ENCODE measurements around the gene CNTLN. TPM values are rescaled to one million over a fixed set of nuclear protein-coding genes. Genes with fewer than 3 reads are reported as not detected.

CNTLN gene
- total and polyA plus RNA-seq, 2 donors (not counting 1 experiment from before 2014, with no cell fraction given) = 0.30 to 0.94 TPM

- H3K4me1 Mint-ChIP-seq = no peaks in the 10 kb centered on the region
- H3K79me2 ChIP-seq (ENCODE audit: control insufficient read depth, insufficient read depth, low read length) = no peaks in the 10 kb centered on the region
- ATAC-seq (ENCODE audit: low read depth) = no peak
- no peak overlapping the region for H2AFZ ChIP-seq (ENCODE audit: insufficient read depth, low read depth, low read length, poor library complexity, severe bottlenecking)
- POLR2A ChIA-PET = no interaction called here
- H3K9me3 Mint-ChIP-seq (ENCODE audit: insufficient read depth) = peaks cover 3% of the 10 kb centered on the region
- H3K36me3 ChIP-seq (replicated peaks in 1 of 2; ENCODE audit: control extremely low read depth in 1 of 2, control insufficient read depth in 1 of 2, extremely low read depth in 1 of 2, insufficient read depth in 2 of 2, low read length in 1 of 2) = no peaks in the 10 kb centered on the region
- H3K9ac ChIP-seq (ENCODE audit: low read length) = no peak overlapping the region
- no peak overlapping the region for H3K27ac ChIP-seq (ENCODE audit: low read length in 2 of 2)
- no peaks in the 10 kb centered on the region for H4K20me1 ChIP-seq (ENCODE audit: control insufficient read depth, insufficient read depth, low read length, poor library complexity, severe bottlenecking)
- no peaks in the 10 kb centered on the region for H3K4me1 ChIP-seq (ENCODE audit: control insufficient read depth in 2 of 2, insufficient read depth in 2 of 2, low read length in 2 of 2)
- 87% methylated on average over 1 of the region's 3 CpGs for WGBS (ENCODE audit: insufficient coverage)
- no peaks in the 10 kb centered on the region for H3K27me3 ChIP-seq (replicated peaks in 1 of 4; ENCODE audit: control extremely low read depth in 1 of 4, control insufficient read depth in 3 of 4, insufficient read depth in 4 of 4, low read length in 3 of 4)
- DNase-seq = no peak
- no peak overlapping the region for H3K27ac Mint-ChIP-seq
- H3K4me3 Mint-ChIP-seq = no peak overlapping the region
- H3K9me3 ChIP-seq (ENCODE audit: control extremely low read depth in 1 of 3, control insufficient read depth in 2 of 3, insufficient read depth in 1 of 3, low read length in 2 of 3) = no peaks in the 10 kb centered on the region
- CTCF ChIA-PET = no interaction called here
- no peaks in the 10 kb centered on the region for H3K27me3 Mint-ChIP-seq
- TF ChIP-seq EZH2 (IDR thresholded peaks at IDR 0.05; ENCODE audit: borderline replicate concordance, insufficient read depth, low read depth, low read length, poor library complexity, severe bottlenecking) (no peak), CTCF (IDR thresholded peaks at IDR 0.05) (no peak)
- no peak overlapping the region for H3K4me2 ChIP-seq (replicated peaks; ENCODE audit: low read depth, low read length, poor library complexity, severe bottlenecking)
- no peak overlapping the region for H3K4me3 ChIP-seq (ENCODE audit: control extremely low read depth in 1 of 5, extremely low read depth in 1 of 5, insufficient read depth in 1 of 5, low read depth in 2 of 5, low read length in 4 of 5)
- intact Hi-C loops (cut with micrococcal nuclease) = no loop called here
These were observed 368.4 kb downstream of the CNTLN start for GRCh38 chr9:17503196-17503595.

- CTCF ChIA-PET = no interaction called here
- no peak overlapping the region for H2AFZ ChIP-seq (ENCODE audit: insufficient read depth, low read depth, low read length, poor library complexity, severe bottlenecking)
- H3K27me3 Mint-ChIP-seq = no peaks in the 10 kb centered on the region
These were observed 374.3 kb downstream of the CNTLN start for GRCh38 chr9:17509151-17509550.

More at GRCh38 chr9:17509151-17509550, 374.3 kb downstream of the CNTLN start:
- no peaks in the 10 kb centered on the region for H3K4me1 ChIP-seq (ENCODE audit: control insufficient read depth in 2 of 2, insufficient read depth in 2 of 2, low read length in 2 of 2)
- H3K27ac ChIP-seq (ENCODE audit: low read length in 2 of 2) = no peak overlapping the region
- H4K20me1 ChIP-seq (ENCODE audit: control insufficient read depth, insufficient read depth, low read length, poor library complexity, severe bottlenecking) = no peaks in the 10 kb centered on the region
- H3K9me3 ChIP-seq (ENCODE audit: control extremely low read depth in 1 of 3, control insufficient read depth in 2 of 3, insufficient read depth in 1 of 3, low read length in 2 of 3) = no peaks in the 10 kb centered on the region
- no peak overlapping the region for H3K4me3 ChIP-seq (ENCODE audit: control extremely low read depth in 1 of 5, extremely low read depth in 1 of 5, insufficient read depth in 1 of 5, low read depth in 2 of 5, low read length in 4 of 5)
- no peaks in the 10 kb centered on the region for H3K79me2 ChIP-seq (ENCODE audit: control insufficient read depth, insufficient read depth, low read length)
- Mint-ChIP-seq H3K4me3 (no peak overlapping the region), H3K4me1 (no peaks in the 10 kb centered on the region), H3K9me3 (ENCODE audit: insufficient read depth) (peaks cover 3% of the 10 kb centered on the region), H3K27ac (no peak overlapping the region)
- intact Hi-C loops (cut with micrococcal nuclease) = no loop called here
- H3K27me3 ChIP-seq (replicated peaks in 1 of 4; ENCODE audit: control extremely low read depth in 1 of 4, control insufficient read depth in 3 of 4, insufficient read depth in 4 of 4, low read length in 3 of 4) = no peaks in the 10 kb centered on the region
- TF ChIP-seq CTCF (IDR thresholded peaks at IDR 0.05) = no peak
- no peak for TF ChIP-seq EZH2 (IDR thresholded peaks at IDR 0.05; ENCODE audit: borderline replicate concordance, insufficient read depth, low read depth, low read length, poor library complexity, severe bottlenecking)
- DNase-seq (no peak), ATAC-seq (ENCODE audit: low read depth) (no peak)
- no peak overlapping the region for H3K4me2 ChIP-seq (replicated peaks; ENCODE audit: low read depth, low read length, poor library complexity, severe bottlenecking)
- POLR2A ChIA-PET = no interaction called here
- H3K9ac ChIP-seq (ENCODE audit: low read length) = no peak overlapping the region
- no peaks in the 10 kb centered on the region for H3K36me3 ChIP-seq (replicated peaks in 1 of 2; ENCODE audit: control extremely low read depth in 1 of 2, control insufficient read depth in 1 of 2, extremely low read depth in 1 of 2, insufficient read depth in 2 of 2, low read length in 1 of 2)
- WGBS (ENCODE audit: insufficient coverage) = 100% methylated on average over 1 of the region's 1 CpG
